Measurements from ENCODE around the gene THPO. TPM values are rescaled to one million over a fixed set of nuclear protein-coding genes. Genes with fewer than 3 reads are reported as not detected.

The THPO gene
- polyA plus RNA-seq, 1 donor from 2014 or later, result 0.14 TPM

GRCh38 chr3:184379358-184380184 is 1.6 kb upstream of the THPO start, which contains the start of gene CHRD:
Gene CHRD (plus strand): TSS chr3:184380054. CDS start chr3:184380319, 265 bp downstream.
- Mint-ChIP-seq H3K4me1 (peaks cover 0 to 8% (median 3%) of the 10 kb centered on the region in 3 donors), H3K4me3 (peak within 1 kb of the TSS; percentile 39 to 91 (median 77)), H3K36me3 (peaks cover 4% of the 10 kb centered on the region), H3K9me3 (no peaks in the 10 kb centered on the region), H3K27me3 (peaks cover 49% of the 10 kb centered on the region), H3K27ac (no peak within 1 kb of the TSS)

- H3K9me3 Mint-ChIP-seq, result no peaks in the 10 kb centered on the region
- H3K4me3 Mint-ChIP-seq, result peak overlapping the region in 3 of 4 donors; percentile 24 to 91 (median 58)
- H3K27ac Mint-ChIP-seq, result peak overlapping the region in 1 of 3 donors; percentile 73
- peaks cover 45% of the 10 kb centered on the region for H3K27me3 Mint-ChIP-seq
- H3K36me3 Mint-ChIP-seq, result peaks cover 4% of the 10 kb centered on the region
- peaks cover 0 to 8% (median 3%) of the 10 kb centered on the region in 3 donors for H3K4me1 Mint-ChIP-seq
These were observed 797 bp upstream of the THPO start for GRCh38 chr3:184378651-184379357.

- Mint-ChIP-seq H3K4me1 (peaks cover 0 to 8% (median 3%) of the 10 kb centered on the region in 3 donors), H3K4me3 (no peak overlapping the region), H3K27me3 (peaks cover 37% of the 10 kb centered on the region), H3K36me3 (peaks cover 4% of the 10 kb centered on the region), H3K27ac (no peak overlapping the region), H3K9me3 (no peaks in the 10 kb centered on the region)
These were observed 633 bp downstream of the THPO start for GRCh38 chr3:184377374-184377773.

- Mint-ChIP-seq H3K4me1 (peaks cover 0 to 5% (median 1%) of the 10 kb centered on the region in 3 donors), H3K36me3 (peaks cover 4% of the 10 kb centered on the region), H3K9me3 (no peaks in the 10 kb centered on the region), H3K27ac (peak overlapping the region in 1 of 3 donors; percentile 6), H3K4me3 (no peak overlapping the region), H3K27me3 (peaks cover 28% of the 10 kb centered on the region)
These were observed 2.1 kb downstream of the THPO start for GRCh38 chr3:184375747-184376461.

- Mint-ChIP-seq H3K27me3 (peaks cover 16% of the 10 kb centered on the region), H3K4me1 (no peaks in the 10 kb centered on the region), H3K27ac (no peak overlapping the region), H3K36me3 (peaks cover 4% of the 10 kb centered on the region), H3K4me3 (no peak overlapping the region), H3K9me3 (no peaks in the 10 kb centered on the region)
These were observed 4.6 kb downstream of the THPO start for GRCh38 chr3:184373422-184373821.

- Mint-ChIP-seq H3K27ac (no peak overlapping the region), H3K4me3 (no peak overlapping the region), H3K36me3 (peaks cover 7% of the 10 kb centered on the region), H3K27me3 (peaks cover 11% of the 10 kb centered on the region), H3K9me3 (no peaks in the 10 kb centered on the region), H3K4me1 (no peaks in the 10 kb centered on the region)
These were observed 5.1 kb downstream of the THPO start for GRCh38 chr3:184372911-184373310.

- peaks cover 7% of the 10 kb centered on the region for H3K27me3 Mint-ChIP-seq
These were observed 5.6 kb downstream of the THPO start for GRCh38 chr3:184372296-184372821.

GRCh38 chr3:184371570-184372018 is 6.4 kb downstream of the THPO start:
- Mint-ChIP-seq H3K4me1 (no peaks in the 10 kb centered on the region), H3K4me3 (peak overlapping the region in 1 of 4 donors; percentile 7), H3K27ac (no peak overlapping the region), H3K36me3 (peaks cover 7% of the 10 kb centered on the region), H3K27me3 (peaks cover 7% of the 10 kb centered on the region), H3K9me3 (no peaks in the 10 kb centered on the region)

More at GRCh38 chr3:184372296-184372821, 5.6 kb downstream of the THPO start:
- Mint-ChIP-seq H3K4me1 (no peaks in the 10 kb centered on the region), H3K36me3 (peaks cover 7% of the 10 kb centered on the region), H3K4me3 (no peak overlapping the region), H3K9me3 (no peaks in the 10 kb centered on the region), H3K27ac (peak overlapping the region in 1 of 3 donors; percentile 61)

GRCh38 chr3:184368586-184369183 is 9.3 kb downstream of the THPO start:
- Mint-ChIP-seq H3K27ac (peak overlapping the region in 1 of 3 donors; percentile 9), H3K9me3 (no peaks in the 10 kb centered on the region), H3K4me1 (peaks cover 5 to 10% (median 8%) of the 10 kb centered on the region in 3 donors), H3K27me3 (no peaks in the 10 kb centered on the region), H3K4me3 (peak overlapping the region in 1 of 4 donors; percentile 20), H3K36me3 (peaks cover 5% of the 10 kb centered on the region)

GRCh38 chr3:184368116-184368515 is 9.9 kb downstream of the THPO start:
- Mint-ChIP-seq H3K4me3 (peak overlapping the region in 1 of 4 donors; percentile 0), H3K4me1 (peaks cover 8 to 14% (median 8%) of the 10 kb centered on the region in 3 donors), H3K9me3 (no peaks in the 10 kb centered on the region), H3K27ac (no peak overlapping the region), H3K36me3 (peaks cover 5% of the 10 kb centered on the region), H3K27me3 (no peaks in the 10 kb centered on the region)

- peaks cover 5% of the 10 kb centered on the region for H3K36me3 Mint-ChIP-seq
- H3K9me3 Mint-ChIP-seq, result no peaks in the 10 kb centered on the region
- no peaks in the 10 kb centered on the region for H3K27me3 Mint-ChIP-seq
- peaks cover 8 to 15% (median 11%) of the 10 kb centered on the region in 3 donors for H3K4me1 Mint-ChIP-seq
- H3K4me3 Mint-ChIP-seq, result no peak overlapping the region
- no peak overlapping the region for H3K27ac Mint-ChIP-seq
These were observed 11.3 kb downstream of the THPO start for GRCh38 chr3:184366619-184367289.

- Mint-ChIP-seq H3K9me3 (no peaks in the 10 kb centered on the region), H3K27ac (peak overlapping the region; percentile 95 to 98 (median 97)), H3K27me3 (no peaks in the 10 kb centered on the region), H3K36me3 (peaks cover 2% of the 10 kb centered on the region), H3K4me3 (peak overlapping the region; percentile 92 to 100 (median 97)), H3K4me1 (peaks cover 11 to 15% (median 12%) of the 10 kb centered on the region in 3 donors)
These were observed 15.1 kb downstream of the THPO start for GRCh38 chr3:184362668-184363546.

Measured in IgD-negative memory B cell (primary cell).